DMS79 treated with DMSO at 0.1 percent for 48 hours (cell line): ENCODE results near the gene PTPRM.

Source experiments
- DNase-seq: peaks from one replicate; lab custom pipeline; 2025; lab: John Stamatoyannopoulos, UW

The PTPRM gene

DNA sequence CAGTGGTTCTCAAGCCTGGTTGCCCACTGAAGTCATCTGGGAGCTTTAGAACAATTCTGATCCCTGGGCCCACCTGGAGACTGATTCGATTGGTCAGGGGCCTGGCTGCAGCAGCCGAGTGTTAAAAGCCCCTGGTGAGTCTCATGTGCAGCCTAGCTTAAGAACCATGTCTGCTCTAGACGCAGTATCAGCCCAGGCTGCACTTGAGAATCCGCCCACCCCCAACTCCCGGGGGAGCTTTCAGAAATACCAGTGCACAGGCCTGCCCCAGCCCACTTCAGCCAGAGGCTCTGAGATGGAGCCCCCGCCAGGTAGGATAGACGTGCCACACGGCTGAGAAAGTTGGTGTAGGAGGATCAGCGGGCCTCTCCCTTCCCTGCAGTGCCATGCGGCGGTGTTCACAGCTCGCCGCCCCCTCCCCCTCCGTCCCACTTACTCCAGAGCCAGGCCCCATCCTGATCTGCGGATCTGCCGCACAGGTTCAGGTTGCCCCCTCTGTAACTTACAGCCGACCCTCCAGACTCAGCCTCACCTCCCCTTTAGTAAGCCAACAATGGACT is 833.2 kb downstream of the PTPRM start:
- DNase-seq: no peak

- no peak for DNase-seq
These were observed 833.7 kb downstream of the PTPRM start for GRCh38 chr18:8400825-8401224.

DNA sequence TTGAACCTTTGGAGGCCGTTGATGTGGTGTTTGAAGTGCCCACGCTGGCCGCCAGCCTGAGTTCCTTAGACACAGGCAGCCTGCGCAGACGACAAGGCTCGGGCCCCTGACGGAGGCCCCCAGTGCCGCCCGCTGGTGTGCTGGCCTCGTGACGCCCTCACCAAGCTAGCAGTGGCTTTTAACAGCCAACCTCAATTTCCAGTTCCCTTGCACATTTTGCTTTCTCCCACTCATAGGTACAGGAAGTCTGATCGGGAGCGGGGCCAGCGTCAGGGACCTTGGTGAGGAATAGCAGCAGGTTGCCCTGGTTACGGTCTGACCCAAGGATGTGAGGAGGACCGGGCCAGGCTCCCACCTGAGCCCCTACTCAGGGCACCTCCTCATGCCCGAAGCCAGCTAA is 834.5 kb downstream of the PTPRM start:
- DNase-seq: no peak

DNA sequence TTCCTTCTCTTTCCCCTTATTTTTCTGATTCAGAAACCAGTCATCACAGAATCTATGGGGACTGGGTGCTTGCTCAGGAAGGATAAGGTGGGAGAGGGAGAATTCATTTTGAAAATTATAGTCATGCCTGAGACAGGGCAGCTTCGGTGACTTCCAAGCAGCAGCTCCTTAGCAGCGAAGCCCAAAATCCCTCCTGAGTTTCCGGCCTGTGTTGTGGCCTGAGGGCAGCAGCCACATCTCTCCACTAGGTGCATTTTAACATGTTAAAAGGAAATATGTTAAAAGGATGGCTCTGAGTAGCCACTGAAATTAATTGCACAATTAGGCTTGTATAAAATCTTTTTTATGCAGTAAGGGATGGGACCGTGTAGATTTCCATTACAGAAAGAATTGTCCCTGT is 835.1 kb downstream of the PTPRM start:
- DNase-seq: no peak

GRCh38 chr18:8403713-8404112 is 836.6 kb downstream of the PTPRM start:
- no peak for DNase-seq

- DNase-seq: no peak
These were observed 839.2 kb downstream of the PTPRM start for GRCh38 chr18:8406186-8406867.

DNA sequence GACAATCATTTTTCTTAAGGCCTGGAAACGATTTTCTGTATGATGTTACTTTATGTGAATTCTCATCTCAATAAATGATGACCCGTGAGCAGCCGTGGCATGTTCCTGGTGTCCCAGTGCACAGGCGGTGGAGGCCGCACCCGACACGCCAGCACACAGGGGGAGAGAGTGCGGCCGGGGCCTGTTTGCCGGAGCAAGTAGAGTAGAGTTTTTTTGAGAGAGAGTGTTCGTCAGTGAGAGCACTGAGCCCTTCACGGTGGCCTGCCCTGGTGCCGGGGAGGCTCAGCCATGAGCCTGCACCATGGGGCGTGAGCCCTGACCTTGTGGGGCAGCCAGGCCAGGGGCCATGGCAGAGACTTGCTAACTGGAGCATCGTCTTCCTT is 839.7 kb downstream of the PTPRM start:
- no peak for DNase-seq

GRCh38 chr18:8409151-8409550 is 842.0 kb downstream of the PTPRM start:
- DNase-seq: no peak

- no peak for DNase-seq
These were observed 844.4 kb downstream of the PTPRM start for GRCh38 chr18:8411492-8411891.

DNA sequence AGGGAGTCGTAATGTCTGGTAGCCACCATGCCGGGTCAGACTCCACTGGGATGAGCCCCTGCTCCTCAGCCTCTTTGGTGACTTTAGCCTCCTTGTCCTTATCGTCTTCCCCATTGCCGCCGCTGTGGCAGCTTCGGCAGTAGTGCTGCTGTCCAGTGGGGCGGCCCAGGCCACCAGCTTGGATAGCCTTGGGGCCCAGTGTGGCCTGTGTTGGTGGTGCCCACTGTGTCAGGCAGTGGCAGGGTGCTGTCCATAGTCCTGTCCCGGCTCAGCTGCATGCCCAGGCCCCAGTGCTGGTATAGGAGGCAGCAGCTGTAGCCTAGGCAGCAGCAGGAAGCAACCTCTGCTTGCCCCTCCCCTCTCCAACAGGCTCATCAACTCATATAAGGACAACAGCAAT is 845.0 kb downstream of the PTPRM start:
- no peak for DNase-seq

DNA sequence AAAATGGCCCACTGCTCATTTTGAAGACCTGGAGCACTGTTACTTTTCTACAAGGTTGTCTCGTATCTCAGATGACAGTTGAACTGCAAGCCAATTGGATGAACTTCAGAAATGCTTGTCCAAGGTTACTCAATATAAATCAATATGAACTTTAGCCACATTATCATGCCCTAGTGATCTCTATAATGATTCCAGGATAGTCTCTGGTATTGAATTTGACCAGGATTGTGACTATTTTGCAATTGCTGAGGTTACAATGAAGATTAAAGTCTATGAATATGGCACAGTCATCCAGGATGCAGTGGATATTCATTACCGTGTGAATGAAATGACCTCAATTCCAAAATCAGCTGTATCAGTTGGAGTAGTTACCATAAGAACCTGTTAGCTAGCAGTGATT is 846.1 kb downstream of the PTPRM start:
- DNase-seq: no peak

- no peak for DNase-seq
These were observed 846.6 kb downstream of the PTPRM start for GRCh38 chr18:8413751-8414150.

GRCh38 chr18:8416212-8417019 is 849.3 kb downstream of the PTPRM start:
- DNase-seq: no peak

DNA sequence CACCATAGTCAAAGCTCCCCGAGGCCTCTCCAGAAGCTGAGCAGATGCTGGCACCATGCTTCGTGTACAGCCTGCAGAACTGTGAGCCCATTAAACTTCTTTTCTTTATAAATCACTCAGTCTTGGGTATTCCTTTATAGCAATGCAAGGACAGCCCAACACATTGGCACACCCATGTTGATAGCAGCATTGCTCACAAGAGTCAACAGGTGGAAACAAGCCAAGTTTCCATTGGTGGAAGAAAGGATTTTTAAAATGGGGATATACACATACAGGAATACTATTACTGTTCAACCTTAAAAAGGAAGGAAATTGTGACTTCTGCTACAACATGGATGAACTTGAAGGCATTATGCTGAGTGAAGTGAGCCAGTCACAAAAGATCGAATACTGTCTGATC is 855.3 kb downstream of the PTPRM start:
- DNase-seq: no peak

- DNase-seq: no peak
These were observed 856.0 kb downstream of the PTPRM start for GRCh38 chr18:8423051-8423557.

DNA sequence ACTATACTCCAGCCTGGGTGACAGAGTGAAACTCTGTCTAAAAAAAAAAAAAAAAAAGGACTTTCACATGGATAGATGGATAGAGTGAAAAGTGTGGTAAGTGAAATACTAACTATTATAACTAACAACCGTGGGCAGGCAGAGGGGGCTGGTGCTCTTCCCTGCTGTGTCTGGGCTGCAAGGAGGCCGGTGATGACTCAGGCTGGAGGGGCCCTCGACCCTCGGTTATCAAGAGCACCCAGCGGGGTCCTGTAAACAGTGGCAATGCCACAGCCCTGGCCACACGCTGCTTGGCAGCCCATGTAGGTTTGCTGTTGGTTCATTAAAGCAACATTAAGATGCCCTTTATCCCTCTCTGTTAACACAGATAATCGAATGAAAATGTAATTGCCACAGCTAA is 857.4 kb downstream of the PTPRM start:
- no peak for DNase-seq

DNA sequence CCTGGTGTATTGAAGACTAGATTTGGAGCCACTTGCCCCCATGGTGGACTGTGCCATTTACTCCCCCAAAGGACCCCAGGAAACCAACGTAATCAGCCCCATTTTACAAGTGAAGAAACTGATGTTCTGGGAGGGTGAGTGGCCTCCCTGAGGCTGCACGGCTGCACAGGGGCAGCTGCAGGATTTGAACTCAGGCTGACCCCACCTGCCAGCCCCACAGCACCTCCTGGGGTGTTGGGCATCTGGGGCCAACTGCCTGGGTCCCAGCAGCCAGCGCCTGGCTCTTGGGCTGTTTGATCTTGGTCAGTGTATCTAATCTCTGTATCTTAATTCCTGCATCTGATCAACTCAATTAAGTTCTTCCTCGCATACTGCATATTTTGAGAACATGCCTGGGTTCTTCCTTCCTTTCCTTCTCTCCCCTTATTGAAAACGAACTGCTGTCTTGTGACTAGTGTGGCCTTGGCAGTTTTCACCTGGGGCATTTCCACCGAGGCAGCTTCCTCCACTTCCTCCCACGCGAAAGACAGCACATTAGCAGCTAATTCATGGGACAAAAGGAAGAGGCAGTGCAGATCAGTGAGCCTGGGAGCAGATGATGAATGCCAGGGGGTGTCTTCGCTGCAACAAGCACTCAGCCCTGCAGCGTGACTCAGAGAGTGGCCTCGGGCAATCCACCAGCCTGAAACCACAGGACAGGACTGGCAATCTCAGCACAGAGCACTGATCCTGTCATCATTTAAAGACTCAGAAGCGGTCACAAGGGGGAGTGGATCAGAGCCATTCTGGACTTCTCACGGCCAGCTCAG is 858.0 kb downstream of the PTPRM start:
- DNase-seq: no peak

GRCh38 chr18:8426401-8426800 is 859.3 kb downstream of the PTPRM start:
- DNase-seq: no peak

GRCh38 chr18:8427339-8427738 is 860.2 kb downstream of the PTPRM start:
- DNase-seq: no peak

DNA sequence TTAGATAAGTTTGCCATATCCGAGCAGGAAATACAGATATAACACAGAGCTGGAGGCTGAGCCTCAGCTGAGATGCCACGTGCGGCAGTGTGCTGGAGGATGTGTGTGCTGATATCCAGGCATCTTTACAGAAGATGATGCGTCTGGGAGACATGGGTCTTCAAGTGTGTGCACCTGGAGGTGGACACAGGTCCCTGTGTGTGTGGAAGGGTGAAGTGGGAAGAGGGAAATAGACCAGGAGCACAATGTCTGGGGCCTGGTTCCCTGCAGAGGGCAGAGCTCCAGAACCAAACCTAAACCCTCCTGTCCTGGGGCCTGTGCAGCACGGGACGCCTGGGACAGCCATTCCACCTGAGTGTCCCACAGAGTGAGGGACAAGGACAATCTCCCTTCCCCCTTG is 861.8 kb downstream of the PTPRM start:
- no peak for DNase-seq

GRCh38 chr18:8431036-8431435 is 863.9 kb downstream of the PTPRM start:
- DNase-seq: no peak

GRCh38 chr18:8433323-8433722 is 866.2 kb downstream of the PTPRM start:
- DNase-seq: no peak
